ENCODE measurements around the gene LCE3B.

Gene LCE3B

GRCh38 chr1:152645146-152645545, 31.5 kb downstream of the LCE3B start:
- H3K4me3 Mint-ChIP-seq, result no peak overlapping the region
- H3K4me1 Mint-ChIP-seq, result no peaks in the 10 kb centered on the region
- H3K36me3 Mint-ChIP-seq (ENCODE audit: low read depth), result no peaks in the 10 kb centered on the region
- H3K9me3 Mint-ChIP-seq, result peaks cover 37% of the 10 kb centered on the region
- no peak for TF ChIP-seq CTCF (IDR thresholded peaks at IDR 0.05; ENCODE audit: unreplicated experiment in 3 of 3)
- no peaks in the 10 kb centered on the region for H3K27me3 Mint-ChIP-seq (ENCODE audit: low read depth)
- H3K27ac Mint-ChIP-seq, result no peak overlapping the region

- Mint-ChIP-seq H3K27me3 (ENCODE audit: low read depth) (no peaks in the 10 kb centered on the region), H3K36me3 (ENCODE audit: low read depth) (no peaks in the 10 kb centered on the region), H3K9me3 (peaks cover 34% of the 10 kb centered on the region), H3K4me3 (no peak overlapping the region), H3K27ac (no peak overlapping the region), H3K4me1 (no peaks in the 10 kb centered on the region)
- no peak for TF ChIP-seq CTCF (IDR thresholded peaks at IDR 0.05; ENCODE audit: unreplicated experiment in 3 of 3)
These were observed 33.0 kb downstream of the LCE3B start for GRCh38 chr1:152646656-152647055.

- H3K27me3 Mint-ChIP-seq (ENCODE audit: low read depth), result no peaks in the 10 kb centered on the region
- H3K9me3 Mint-ChIP-seq, result peaks cover 23% of the 10 kb centered on the region
These were observed 40.5 kb downstream of the LCE3B start for GRCh38 chr1:152654110-152654509.

GRCh38 chr1:152656459-152656858, 42.8 kb downstream of the LCE3B start:
- Mint-ChIP-seq H3K4me1 (no peaks in the 10 kb centered on the region), H3K9me3 (peaks cover 24% of the 10 kb centered on the region), H3K27ac (no peak overlapping the region)

More at GRCh38 chr1:152654110-152654509, 40.5 kb downstream of the LCE3B start:
- TF ChIP-seq CTCF (IDR thresholded peaks at IDR 0.05; ENCODE audit: unreplicated experiment in 3 of 3), result no peak
- Mint-ChIP-seq H3K27ac (no peak overlapping the region), H3K4me1 (no peaks in the 10 kb centered on the region), H3K4me3 (no peak overlapping the region), H3K36me3 (ENCODE audit: low read depth) (no peaks in the 10 kb centered on the region)

GRCh38 chr1:152657677-152658076, 44.1 kb downstream of the LCE3B start:
- H3K27ac Mint-ChIP-seq, result no peak overlapping the region
- peaks cover 26% of the 10 kb centered on the region for H3K9me3 Mint-ChIP-seq
- no peaks in the 10 kb centered on the region for H3K4me1 Mint-ChIP-seq
- H3K36me3 Mint-ChIP-seq (ENCODE audit: low read depth), result no peaks in the 10 kb centered on the region
- no peak overlapping the region for H3K4me3 Mint-ChIP-seq
- no peak for TF ChIP-seq CTCF (IDR thresholded peaks at IDR 0.05; ENCODE audit: unreplicated experiment in 3 of 3)
- H3K27me3 Mint-ChIP-seq (ENCODE audit: low read depth), result no peaks in the 10 kb centered on the region

More at GRCh38 chr1:152656459-152656858, 42.8 kb downstream of the LCE3B start:
- TF ChIP-seq CTCF (IDR thresholded peaks at IDR 0.05; ENCODE audit: unreplicated experiment in 3 of 3), result no peak
- Mint-ChIP-seq H3K36me3 (ENCODE audit: low read depth) (no peaks in the 10 kb centered on the region), H3K4me3 (no peak overlapping the region), H3K27me3 (ENCODE audit: low read depth) (no peaks in the 10 kb centered on the region)

GRCh38 chr1:152658649-152659048, 45.0 kb downstream of the LCE3B start:
- Mint-ChIP-seq H3K27ac (no peak overlapping the region), H3K36me3 (ENCODE audit: low read depth) (no peaks in the 10 kb centered on the region), H3K9me3 (peaks cover 25% of the 10 kb centered on the region), H3K27me3 (ENCODE audit: low read depth) (no peaks in the 10 kb centered on the region), H3K4me1 (no peaks in the 10 kb centered on the region), H3K4me3 (no peak overlapping the region)
- no peak for TF ChIP-seq CTCF (IDR thresholded peaks at IDR 0.05; ENCODE audit: unreplicated experiment in 3 of 3)

Measured in nephron (organoid).